IPS-20b (cell line): ENCODE results near the gene ST3GAL3.

Experiments
- H3K27ac ChIP-seq: one replicate; pipeline ENCODE4 v1.5.1; 2013; ENCODE audit warnings: low read length
- H3K27me3 ChIP-seq: 2 replicates; pipeline ENCODE4 v1.6.1; 2013; ENCODE audit warnings: mild to moderate bottlenecking, low read length, inconsistent platforms; ENCODE audit not compliant: insufficient read depth
- H3K36me3 ChIP-seq: 2 replicates; pipeline ENCODE4 v1.6.1; 2013; ENCODE audit warnings: low read depth, mild to moderate bottlenecking, inconsistent platforms, low read length, moderate library complexity; ENCODE audit not compliant: insufficient read depth
- H3K4me1 ChIP-seq: 2 replicates; pipeline ENCODE4 v1.6.1; 2013; ENCODE audit warnings: mild to moderate bottlenecking, control low read depth, inconsistent platforms, low read length, moderate library complexity; ENCODE audit not compliant: insufficient read depth
- H3K4me3 ChIP-seq: 2 replicates; pipeline ENCODE4 v1.5.1; 2013; ENCODE audit warnings: mild to moderate bottlenecking, low read length, inconsistent platforms
- H3K9ac ChIP-seq: 2 replicates; pipeline ENCODE4 v1.6.1; 2013; ENCODE audit warnings: low read depth, mild to moderate bottlenecking, inconsistent platforms, low read length, moderate library complexity
- H3K9me3 ChIP-seq: 2 replicates; pipeline ENCODE4 v1.6.1; 2013; ENCODE audit warnings: mild to moderate bottlenecking, low read depth, low read length, inconsistent platforms; ENCODE audit not compliant: insufficient read depth

The ST3GAL3 gene

GRCh38 chr1:43934101-43934985, 227.0 kb downstream of the ST3GAL3 start:
- Histone ChIP-seq H3K4me1 (peaks cover 23% of the 10 kb centered on the region), H3K9ac (peak overlapping the region; percentile 38; the same call in 1 of the 2 replicates), H3K4me3 (peak overlapping the region; percentile 76), H3K27ac (no peak overlapping the region), H3K27me3 (peaks cover 48% of the 10 kb centered on the region), H3K36me3 (peaks cover 8% of the 10 kb centered on the region; the same call in 1 of the 2 replicates), H3K9me3 (no peaks in the 10 kb centered on the region)

GRCh38 chr1:43934986-43935324, 227.6 kb downstream of the ST3GAL3 start:
- Histone ChIP-seq H3K27me3 (peaks cover 48% of the 10 kb centered on the region), H3K4me3 (peak overlapping the region; percentile 59; the same call in 1 of the 2 replicates)

GRCh38 chr1:43935711-43936427, 228.5 kb downstream of the ST3GAL3 start:
- H3K36me3 ChIP-seq = peaks cover 8% of the 10 kb centered on the region; the same call in 1 of the 2 replicates
- no peaks in the 10 kb centered on the region for H3K9me3 ChIP-seq
- peak overlapping the region; percentile 59; the same call in 1 of the 2 replicates for H3K4me3 ChIP-seq
- H3K27me3 ChIP-seq = peaks cover 48% of the 10 kb centered on the region
- H3K27ac ChIP-seq = no peak overlapping the region
- H3K4me1 ChIP-seq = peaks cover 19% of the 10 kb centered on the region
- H3K9ac ChIP-seq = no peak overlapping the region

More at GRCh38 chr1:43934986-43935324, 227.6 kb downstream of the ST3GAL3 start:
- no peak overlapping the region for H3K9ac ChIP-seq
- H3K4me1 ChIP-seq = peaks cover 23% of the 10 kb centered on the region
- H3K27ac ChIP-seq = no peak overlapping the region
- H3K9me3 ChIP-seq = no peaks in the 10 kb centered on the region
- H3K36me3 ChIP-seq = peaks cover 8% of the 10 kb centered on the region; the same call in 1 of the 2 replicates

- Histone ChIP-seq H3K27ac (no peak overlapping the region), H3K9ac (peak overlapping the region; percentile 37; the same call in 1 of the 2 replicates)
Observed at GRCh38 chr1:43936431-43937151, 229.3 kb downstream of the ST3GAL3 start.

GRCh38 chr1:43937179-43937865, 230.0 kb downstream of the ST3GAL3 start:
- H3K4me3 ChIP-seq = no peak overlapping the region
- no peak overlapping the region for H3K27ac ChIP-seq

More at GRCh38 chr1:43936431-43937151, 229.3 kb downstream of the ST3GAL3 start:
- Histone ChIP-seq H3K4me1 (peaks cover 19% of the 10 kb centered on the region), H3K9me3 (no peaks in the 10 kb centered on the region), H3K27me3 (peaks cover 43% of the 10 kb centered on the region), H3K4me3 (peak overlapping the region; percentile 72), H3K36me3 (peaks cover 8% of the 10 kb centered on the region; the same call in 1 of the 2 replicates)

GRCh38 chr1:43938383-43938782, 231.0 kb downstream of the ST3GAL3 start:
- H3K27me3 ChIP-seq = peaks cover 25% of the 10 kb centered on the region; the same call in 1 of the 2 replicates
- H3K4me3 ChIP-seq = no peak overlapping the region
- H3K27ac ChIP-seq = no peak overlapping the region
- H3K9me3 ChIP-seq = no peaks in the 10 kb centered on the region
- no peak overlapping the region for H3K9ac ChIP-seq
- H3K4me1 ChIP-seq = peaks cover 19% of the 10 kb centered on the region
- H3K36me3 ChIP-seq = peaks cover 8% of the 10 kb centered on the region; the same call in 1 of the 2 replicates

More at GRCh38 chr1:43937179-43937865, 230.0 kb downstream of the ST3GAL3 start:
- Histone ChIP-seq H3K9ac (no peak overlapping the region), H3K4me1 (peaks cover 19% of the 10 kb centered on the region), H3K9me3 (no peaks in the 10 kb centered on the region), H3K36me3 (peaks cover 8% of the 10 kb centered on the region; the same call in 1 of the 2 replicates), H3K27me3 (peaks cover 36% of the 10 kb centered on the region)

- Histone ChIP-seq H3K9ac (no peak overlapping the region), H3K36me3 (peaks cover 8% of the 10 kb centered on the region; the same call in 1 of the 2 replicates), H3K4me3 (no peak overlapping the region), H3K27ac (no peak overlapping the region), H3K27me3 (peaks cover 25% of the 10 kb centered on the region; the same call in 1 of the 2 replicates), H3K4me1 (peaks cover 19% of the 10 kb centered on the region), H3K9me3 (no peaks in the 10 kb centered on the region)
Observed at GRCh38 chr1:43938892-43939587, 231.7 kb downstream of the ST3GAL3 start.

GRCh38 chr1:43942411-43942810, 235.1 kb downstream of the ST3GAL3 start:
- Histone ChIP-seq H3K4me1 (peaks cover 12% of the 10 kb centered on the region), H3K36me3 (peaks cover 1% of the 10 kb centered on the region; the same call in 1 of the 2 replicates), H3K27ac (no peak overlapping the region), H3K4me3 (no peak overlapping the region), H3K9me3 (no peaks in the 10 kb centered on the region), H3K9ac (no peak overlapping the region), H3K27me3 (0 out of 2 replicates have a peak, but pooled peaks cover 8% of the 10 kb centered on the region)

GRCh38 chr1:43944860-43945259, 237.5 kb downstream of the ST3GAL3 start:
- no peaks in the 10 kb centered on the region for H3K27me3 ChIP-seq
- no peak overlapping the region for H3K27ac ChIP-seq
- H3K36me3 ChIP-seq = peaks cover under 1% of the 10 kb centered on the region; the same call in 1 of the 2 replicates
- H3K4me3 ChIP-seq = no peak overlapping the region
- no peak overlapping the region for H3K9ac ChIP-seq
- no peaks in the 10 kb centered on the region for H3K9me3 ChIP-seq
- peaks cover 10% of the 10 kb centered on the region; the same call in 1 of the 2 replicates for H3K4me1 ChIP-seq

- Histone ChIP-seq H3K4me3 (peak overlapping the region; percentile 94), H3K36me3 (peaks cover 9% of the 10 kb centered on the region; the same call in 1 of the 2 replicates), H3K27me3 (no peaks in the 10 kb centered on the region), H3K27ac (no peak overlapping the region), H3K4me1 (peaks cover 10% of the 10 kb centered on the region; the same call in 1 of the 2 replicates), H3K9me3 (no peaks in the 10 kb centered on the region), H3K9ac (peak overlapping the region; percentile 67; the same call in 1 of the 2 replicates)
Observed at GRCh38 chr1:43945674-43946235, 238.4 kb downstream of the ST3GAL3 start.
